ENCODE results near the gene TAF15.

DNA sequence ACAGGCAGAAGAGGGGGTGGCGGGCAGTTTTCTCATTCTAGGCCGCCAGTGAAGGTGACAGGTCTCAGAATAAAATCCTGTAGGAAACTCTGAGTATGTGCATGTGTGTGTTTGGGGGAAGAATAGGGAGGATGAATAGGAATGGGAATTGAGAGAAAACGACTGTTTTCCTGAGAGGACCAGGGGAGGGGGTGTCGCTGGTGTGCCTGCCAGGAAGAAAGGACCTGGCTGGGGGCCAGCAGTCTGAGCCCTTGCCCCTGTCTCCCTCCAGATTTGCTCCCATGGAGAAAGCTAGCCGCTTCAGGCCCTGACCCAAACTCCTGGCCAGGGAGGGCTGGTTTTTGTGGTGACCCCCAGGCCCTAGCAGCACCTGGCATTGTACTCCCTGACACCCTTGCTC, 34.2 kb upstream of the TAF15 start:
- no peak for TF ChIP-seq EZH2phosphoT487 (IDR thresholded peaks at IDR 0.05; ENCODE audit: insufficient read depth, low read depth)
- no peak for TF ChIP-seq EZH2 (IDR thresholded peaks at IDR 0.05; ENCODE audit: insufficient read depth, poor library complexity, severe bottlenecking)
